ENCODE data around the gene IL11RA. TPM values are rescaled to one million over a fixed set of nuclear protein-coding genes. Genes with fewer than 3 reads are reported as not detected.

IL11RA gene
- total and polyA plus RNA-seq, 7 experiments from 2014 or later: 8.5 to 185 (median 137) TPM

DNA sequence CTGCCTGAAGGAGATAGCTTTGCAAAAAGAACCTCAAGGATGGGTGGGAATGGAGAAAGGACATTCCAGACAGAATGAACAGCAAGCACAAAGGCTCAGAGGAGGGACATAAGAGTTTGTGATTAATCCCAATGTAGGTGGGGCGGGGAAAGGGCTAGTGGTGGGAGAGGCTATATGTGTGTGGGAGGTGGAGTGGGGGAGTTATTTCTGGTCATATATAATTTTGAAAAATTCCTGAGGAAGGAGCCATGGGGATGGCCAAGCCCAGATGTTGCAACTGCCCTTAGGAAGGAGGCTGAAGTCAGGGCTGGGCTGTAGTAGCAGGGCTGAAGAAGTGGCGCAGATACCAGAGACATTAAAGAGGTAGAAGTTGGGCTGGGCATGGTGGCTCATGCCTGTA is 23.9 kb downstream of the IL11RA start:
- intact Hi-C loops (cut with micrococcal nuclease): loop anchor here (1.0 kb wide), 1 partner anchor 26 kb away; no protein-coding TSS in a partner anchor
- Mint-ChIP-seq H3K4me1 (peaks cover 0 to 7% (median 4%) of the 10 kb centered on the region in 7 donors), H3K9me3 (peaks cover 0 to 5% (median 2%) of the 10 kb centered on the region in 11 donors), H3K4me3 (no peak overlapping the region), H3K27me3 (no peaks in the 10 kb centered on the region), H3K36me3 (peaks cover 0 to 8% (median 2%) of the 10 kb centered on the region in 5 donors), H3K27ac (no peak overlapping the region)
- ATAC-seq (no peak), DNase-seq (no peak)
- ChIA-PET POLR2A (interaction anchor here (1.2 kb wide), 1 partner anchor 38 kb away, joined by 5 read pairs; the partner anchor contains the start of gene SIGMAR1), CTCF (interaction anchor here (1.1 to 1.9 kb wide), 3 partner anchors 10 to 27 kb away, joined by 5 to 9 read pairs (median 5); a partner anchor contains a TSS)
- Histone ChIP-seq H3K9me3 (ENCODE audit: control insufficient read depth in 2 of 3, low read length in 3 of 3) (no peaks in the 10 kb centered on the region), H3K27me3 (ENCODE audit: control insufficient read depth in 2 of 2, insufficient read depth in 2 of 2, low read length in 2 of 2) (no peaks in the 10 kb centered on the region), H3K4me3 (ENCODE audit: low read length) (no peak overlapping the region), H3K4me1 (ENCODE audit: control insufficient read depth in 2 of 2, insufficient read depth in 2 of 2, low read length in 2 of 2) (no peaks in the 10 kb centered on the region), H3K36me3 (ENCODE audit: control insufficient read depth in 2 of 3, insufficient read depth in 3 of 3, low read length in 3 of 3) (no peaks in the 10 kb centered on the region), H3K27ac (ENCODE audit: low read depth, low read length) (no peak overlapping the region)

- CTCF ChIA-PET: no interaction called here
- Histone ChIP-seq H3K4me1 (ENCODE audit: control insufficient read depth in 2 of 2, insufficient read depth in 2 of 2, low read length in 2 of 2) (no peaks in the 10 kb centered on the region), H3K36me3 (ENCODE audit: control insufficient read depth in 2 of 3, insufficient read depth in 3 of 3, low read length in 3 of 3) (no peaks in the 10 kb centered on the region), H3K27me3 (ENCODE audit: control insufficient read depth in 2 of 2, insufficient read depth in 2 of 2, low read length in 2 of 2) (no peaks in the 10 kb centered on the region), H3K27ac (ENCODE audit: low read depth, low read length) (no peak overlapping the region), H3K9me3 (ENCODE audit: control insufficient read depth in 2 of 3, low read length in 3 of 3) (no peaks in the 10 kb centered on the region), H3K4me3 (ENCODE audit: low read length) (no peak overlapping the region)
- POLR2A ChIA-PET: no interaction called here
- ATAC-seq: no peak
- intact Hi-C loops (cut with micrococcal nuclease): no loop called here
- peaks cover 0 to 7% (median 0%) of the 10 kb centered on the region in 5 donors for H3K27me3 Mint-ChIP-seq
- H3K9me3 Mint-ChIP-seq: no peaks in the 10 kb centered on the region
- no peak overlapping the region for H3K27ac Mint-ChIP-seq
- no peaks in the 10 kb centered on the region for H3K4me1 Mint-ChIP-seq
- peaks cover 0 to 5% (median 2%) of the 10 kb centered on the region in 5 donors for H3K36me3 Mint-ChIP-seq
- DNase-seq: no peak
- no peak overlapping the region for H3K4me3 Mint-ChIP-seq
Observed at GRCh38 chr9:34684145-34684544, 32.2 kb downstream of the IL11RA start.

DNA sequence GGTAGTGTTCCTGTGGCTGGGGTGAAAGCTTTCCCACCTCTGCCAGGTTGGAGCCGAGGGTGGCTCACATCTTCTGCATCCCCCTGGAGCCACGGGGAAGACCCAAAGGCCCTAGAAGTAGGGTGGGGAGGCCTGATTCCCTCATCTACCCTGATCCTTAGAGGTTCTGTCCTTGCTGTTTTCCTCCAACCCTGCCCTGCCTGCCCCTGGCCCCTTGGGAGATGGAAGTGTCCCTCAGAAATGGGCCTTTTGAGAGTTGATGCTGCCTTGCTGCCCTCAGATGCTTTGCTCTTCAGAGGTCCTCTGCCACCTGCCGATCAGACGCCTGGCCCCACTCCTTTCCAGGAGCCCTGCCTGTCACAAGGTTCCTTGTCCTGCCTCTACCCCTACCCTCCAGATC is 32.8 kb downstream of the IL11RA start:
- H3K27me3 ChIP-seq (ENCODE audit: control insufficient read depth in 2 of 2, insufficient read depth in 2 of 2, low read length in 2 of 2): no peaks in the 10 kb centered on the region
- H3K27ac ChIP-seq (ENCODE audit: low read depth, low read length): no peak overlapping the region
- ChIA-PET POLR2A (no interaction called here), CTCF (no interaction called here)
- H3K4me1 ChIP-seq (ENCODE audit: control insufficient read depth in 2 of 2, insufficient read depth in 2 of 2, low read length in 2 of 2): no peaks in the 10 kb centered on the region
- Mint-ChIP-seq H3K27ac (no peak overlapping the region), H3K9me3 (no peaks in the 10 kb centered on the region), H3K27me3 (peaks cover 0 to 7% (median 0%) of the 10 kb centered on the region in 5 donors), H3K36me3 (peaks cover 0 to 5% (median 2%) of the 10 kb centered on the region in 5 donors), H3K4me1 (no peaks in the 10 kb centered on the region), H3K4me3 (no peak overlapping the region)
- ATAC-seq (no peak), DNase-seq (no peak)
- no peaks in the 10 kb centered on the region for H3K36me3 ChIP-seq (ENCODE audit: control insufficient read depth in 2 of 3, insufficient read depth in 3 of 3, low read length in 3 of 3)
- H3K4me3 ChIP-seq (ENCODE audit: low read length): no peak overlapping the region
- intact Hi-C loops (cut with micrococcal nuclease): no loop called here
- no peaks in the 10 kb centered on the region for H3K9me3 ChIP-seq (ENCODE audit: control insufficient read depth in 2 of 3, low read length in 3 of 3)

DNA sequence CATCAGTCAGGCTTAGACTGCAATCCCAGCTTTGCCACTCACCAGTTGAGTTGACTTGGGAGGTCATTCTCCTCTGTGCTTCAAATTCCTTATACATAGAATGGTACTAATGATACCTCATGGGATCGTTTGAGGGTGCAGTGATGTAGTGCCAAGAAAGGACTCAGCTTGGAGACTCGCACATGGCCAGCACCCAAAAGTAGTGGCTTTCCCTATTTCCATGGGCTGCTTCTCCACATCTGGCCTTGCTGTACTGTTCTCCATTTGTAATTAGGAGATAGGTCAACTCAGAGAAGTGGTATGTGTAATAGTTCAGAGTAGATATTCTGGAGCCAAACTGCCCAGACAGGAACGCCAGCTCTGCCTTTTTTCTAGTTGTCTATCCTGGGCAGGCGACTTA is 33.6 kb downstream of the IL11RA start:
- H3K4me1 Mint-ChIP-seq: no peaks in the 10 kb centered on the region
- intact Hi-C loops (cut with micrococcal nuclease): no loop called here

DNA sequence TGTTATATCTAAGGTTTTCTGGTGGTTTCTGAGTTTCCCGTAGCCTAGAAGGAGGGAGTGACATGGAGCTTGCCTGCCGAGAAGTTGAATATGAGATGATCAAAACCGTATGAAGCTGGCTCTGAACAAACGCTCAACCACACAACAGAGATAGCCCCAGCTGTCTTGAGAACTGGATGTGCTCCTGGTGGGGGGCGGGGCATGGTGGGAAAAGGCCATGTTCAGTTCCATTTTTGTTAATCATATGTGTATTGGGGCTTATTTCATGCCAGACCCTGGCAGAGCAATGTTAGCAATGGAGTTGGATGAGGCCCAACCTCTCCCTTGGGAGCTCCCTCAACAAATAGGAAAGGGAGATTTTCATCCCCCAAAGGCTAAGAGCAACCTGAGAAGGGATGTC is 34.2 kb downstream of the IL11RA start:
- ChIA-PET CTCF (interaction anchor here (0.5 kb wide), 1 partner anchor 12 kb away, joined by 3 read pairs; no protein-coding TSS in a partner anchor), POLR2A (interaction anchor here (0.7 kb wide), 1 partner anchor 23 kb away, joined by 3 read pairs; no protein-coding TSS in a partner anchor)
- no peaks in the 10 kb centered on the region for H3K27me3 ChIP-seq (ENCODE audit: control insufficient read depth in 2 of 2, insufficient read depth in 2 of 2, low read length in 2 of 2)
- Mint-ChIP-seq H3K4me1 (peaks cover 0 to under 1% (median 0%) of the 10 kb centered on the region in 7 donors), H3K27me3 (peaks cover 0 to 7% (median 0%) of the 10 kb centered on the region in 5 donors), H3K9me3 (no peaks in the 10 kb centered on the region), H3K4me3 (no peak overlapping the region), H3K36me3 (no peaks in the 10 kb centered on the region), H3K27ac (no peak overlapping the region)
- no peak overlapping the region for H3K4me3 ChIP-seq (ENCODE audit: low read length)
- no peak overlapping the region for H3K27ac ChIP-seq (ENCODE audit: low read depth, low read length)
- DNase-seq (no peak), ATAC-seq (no peak)
- no peaks in the 10 kb centered on the region for H3K36me3 ChIP-seq (ENCODE audit: control insufficient read depth in 2 of 3, insufficient read depth in 3 of 3, low read length in 3 of 3)
- no peaks in the 10 kb centered on the region for H3K4me1 ChIP-seq (ENCODE audit: control insufficient read depth in 2 of 2, insufficient read depth in 2 of 2, low read length in 2 of 2)
- no peaks in the 10 kb centered on the region for H3K9me3 ChIP-seq (ENCODE audit: control insufficient read depth in 2 of 3, low read length in 3 of 3)
- intact Hi-C loops (cut with micrococcal nuclease): no loop called here

More for the DNA sequence above, 33.6 kb downstream of the IL11RA start:
- no peaks in the 10 kb centered on the region for H3K4me1 ChIP-seq (ENCODE audit: control insufficient read depth in 2 of 2, insufficient read depth in 2 of 2, low read length in 2 of 2)
- no peak for DNase-seq
- no peak for ATAC-seq
- no peak overlapping the region for H3K4me3 ChIP-seq (ENCODE audit: low read length)
- no peaks in the 10 kb centered on the region for H3K9me3 Mint-ChIP-seq
- no peak overlapping the region for H3K27ac ChIP-seq (ENCODE audit: low read depth, low read length)
- POLR2A ChIA-PET: interaction anchor here (0.7 kb wide), 1 partner anchor 22 kb away, joined by 3 read pairs; no protein-coding TSS in a partner anchor
- no peak overlapping the region for H3K27ac Mint-ChIP-seq
- H3K36me3 Mint-ChIP-seq: peaks cover 0 to 5% (median 2%) of the 10 kb centered on the region in 5 donors
- no peaks in the 10 kb centered on the region for H3K36me3 ChIP-seq (ENCODE audit: control insufficient read depth in 2 of 3, insufficient read depth in 3 of 3, low read length in 3 of 3)
- H3K9me3 ChIP-seq (ENCODE audit: control insufficient read depth in 2 of 3, low read length in 3 of 3): no peaks in the 10 kb centered on the region
- CTCF ChIA-PET: no interaction called here
- no peak overlapping the region for H3K4me3 Mint-ChIP-seq
- peaks cover 0 to 7% (median 0%) of the 10 kb centered on the region in 5 donors for H3K27me3 Mint-ChIP-seq
- H3K27me3 ChIP-seq (ENCODE audit: control insufficient read depth in 2 of 2, insufficient read depth in 2 of 2, low read length in 2 of 2): no peaks in the 10 kb centered on the region

DNA sequence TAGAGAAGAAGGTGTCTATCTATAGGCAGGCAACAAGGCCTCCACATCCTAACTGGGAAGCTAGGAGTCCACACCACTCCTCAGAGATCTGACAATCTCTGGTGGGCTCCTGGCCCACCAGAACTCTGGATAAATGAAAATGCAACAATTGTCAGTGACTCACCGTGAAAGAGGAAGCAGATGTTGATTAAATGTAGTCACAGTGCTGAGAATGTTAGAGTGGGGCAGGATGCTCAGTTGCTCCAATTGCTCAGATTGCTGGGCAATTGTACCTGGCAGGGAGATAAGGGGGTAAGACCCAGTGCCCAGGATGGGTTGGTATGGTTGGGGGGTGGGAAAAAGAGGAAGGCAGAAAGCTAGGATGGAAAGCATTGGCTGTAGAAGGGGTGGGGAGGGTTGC is 34.7 kb downstream of the IL11RA start:
- Histone ChIP-seq H3K4me1 (ENCODE audit: control insufficient read depth in 2 of 2, insufficient read depth in 2 of 2, low read length in 2 of 2) (no peaks in the 10 kb centered on the region), H3K27ac (ENCODE audit: low read depth, low read length) (no peak overlapping the region), H3K4me3 (ENCODE audit: low read length) (no peak overlapping the region), H3K27me3 (ENCODE audit: control insufficient read depth in 2 of 2, insufficient read depth in 2 of 2, low read length in 2 of 2) (no peaks in the 10 kb centered on the region), H3K36me3 (ENCODE audit: control insufficient read depth in 2 of 3, insufficient read depth in 3 of 3, low read length in 3 of 3) (no peaks in the 10 kb centered on the region), H3K9me3 (ENCODE audit: control insufficient read depth in 2 of 3, low read length in 3 of 3) (no peaks in the 10 kb centered on the region)
- ATAC-seq (no peak), DNase-seq (no peak)
- CTCF ChIA-PET: interaction anchor here (0.5 kb wide), 1 partner anchor 12 kb away, joined by 3 read pairs; no protein-coding TSS in a partner anchor
- H3K4me1 Mint-ChIP-seq: peaks cover 0 to 2% (median 0%) of the 10 kb centered on the region in 7 donors
- H3K9me3 Mint-ChIP-seq: no peaks in the 10 kb centered on the region
- no peaks in the 10 kb centered on the region for H3K36me3 Mint-ChIP-seq
- POLR2A ChIA-PET: no interaction called here
- intact Hi-C loops (cut with micrococcal nuclease): no loop called here
- no peak overlapping the region for H3K27ac Mint-ChIP-seq
- peaks cover 0 to 7% (median 0%) of the 10 kb centered on the region in 5 donors for H3K27me3 Mint-ChIP-seq
- H3K4me3 Mint-ChIP-seq: no peak overlapping the region
